ENCODE measurements around the gene KNDC1.

GRCh38 chr10:133114726-133115452 lies 45.1 kb upstream of the KNDC1 start:
- TF ChIP-seq ATF7 (IDR thresholded peaks at IDR 0.05; ENCODE audit: low read depth) (no peak), RAD21 (IDR thresholded peaks at IDR 0.05; ENCODE audit: insufficient read depth, low read depth, low read length) (no peak), EZH2 (IDR thresholded peaks at IDR 0.05; ENCODE audit: borderline replicate concordance, control insufficient read depth, low read depth, low read length) (no peak), SRF (IDR thresholded peaks at IDR 0.05; ENCODE audit: low read depth in 2 of 2, low read length in 2 of 2) (no peak), POLR2A (IDR thresholded peaks at IDR 0.05; ENCODE audit: low read depth, low read length) (no peak), FOS (IDR thresholded peaks at IDR 0.05; ENCODE audit: borderline replicate concordance, extremely low read depth, insufficient read length) (no peak), POLR2AphosphoS5 (IDR thresholded peaks at IDR 0.05; ENCODE audit: low read length) (no peak), MTA3 (IDR thresholded peaks at IDR 0.05; ENCODE audit: borderline replicate concordance, low read length) (no peak)
- TF ChIP-seq, protein P1, sequence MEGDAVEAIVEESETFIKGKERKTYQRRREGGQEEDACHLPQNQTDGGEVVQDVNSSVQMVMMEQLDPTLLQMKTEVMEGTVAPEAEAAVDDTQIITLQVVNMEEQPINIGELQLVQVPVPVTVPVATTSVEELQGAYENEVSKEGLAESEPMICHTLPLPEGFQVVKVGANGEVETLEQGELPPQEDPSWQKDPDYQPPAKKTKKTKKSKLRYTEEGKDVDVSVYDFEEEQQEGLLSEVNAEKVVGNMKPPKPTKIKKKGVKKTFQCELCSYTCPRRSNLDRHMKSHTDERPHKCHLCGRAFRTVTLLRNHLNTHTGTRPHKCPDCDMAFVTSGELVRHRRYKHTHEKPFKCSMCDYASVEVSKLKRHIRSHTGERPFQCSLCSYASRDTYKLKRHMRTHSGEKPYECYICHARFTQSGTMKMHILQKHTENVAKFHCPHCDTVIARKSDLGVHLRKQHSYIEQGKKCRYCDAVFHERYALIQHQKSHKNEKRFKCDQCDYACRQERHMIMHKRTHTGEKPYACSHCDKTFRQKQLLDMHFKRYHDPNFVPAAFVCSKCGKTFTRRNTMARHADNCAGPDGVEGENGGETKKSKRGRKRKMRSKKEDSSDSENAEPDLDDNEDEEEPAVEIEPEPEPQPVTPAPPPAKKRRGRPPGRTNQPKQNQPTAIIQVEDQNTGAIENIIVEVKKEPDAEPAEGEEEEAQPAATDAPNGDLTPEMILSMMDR (IDR thresholded peaks at IDR 0.05 in 2 of 3, conservative IDR thresholded peaks at IDR 0.05 in 1 of 3; ENCODE audit: control insufficient read depth in 2 of 3, extremely low read depth in 1 of 3, insufficient read depth in 1 of 3, low read depth in 3 of 3, low read length in 3 of 3): no peak
